PC-3 (cell line): ENCODE measurements around the gene GPR25. TPM values are rescaled to one million over a fixed set of nuclear protein-coding genes. Genes with fewer than 3 reads are reported as not detected.
A peak's percentile ranks its signal among the peaks of the same experiment; 100 is the strongest.

Source experiments
- ATAC-seq: fragments of 200-7000 bp; cut with Tn5 transposase; 2 replicates; pipeline ENCODE4 v1.9.1; 2020; ENCODE audit warnings: mild to moderate bottlenecking, moderate library complexity
- BruUV-seq: library from RNA; stranded (reverse); fragments of 400-500 nt; replicated peaks from 2 replicates; lab custom pipeline; 2021; lab: Mats Ljungman, UMichigan
- CTCF ChIA-PET: fragments of 300-600 bp; sonication (Branson Sonifier 250); formaldehyde crosslinking; loops from one replicate; lab custom pipeline; 2022; ENCODE audit warnings: antibody characterized with exemption; lab: Charles Lee
- POLR2A ChIA-PET: fragments of 300-600 bp; sonication (Branson Sonifier 250); formaldehyde crosslinking; loops from one replicate; lab custom pipeline; 2022; ENCODE audit warnings: antibody characterized with exemption; ENCODE audit not compliant: unreplicated experiment; lab: Charles Lee
- DNase-seq: peaks from one replicate; pipeline ENCODE4 v3.0.0-alpha.2; 2015
- H2AFZ ChIP-seq: fragments of 300-600 bp; sonication (generic); 2 replicates; pipeline ENCODE4 v1.6.0; 2016; ENCODE audit warnings: antibody characterized with exemption, low read length
- H3F3A ChIP-seq: fragments of 300-600 bp; sonication (generic); one replicate; pipeline ENCODE4 v1.6.0; 2017; ENCODE audit warnings: antibody characterized with exemption, low read length, control low read depth, mild to moderate bottlenecking; ENCODE audit not compliant: unreplicated experiment
- H3K27ac ChIP-seq: fragments of 300-600 bp; sonication (generic); 2 replicates; pipeline ENCODE4 v1.5.1; 2016; ENCODE audit warnings: mild to moderate bottlenecking, low read length
- H3K27me3 ChIP-seq: fragments of 300-600 bp; sonication (generic); 2 replicates; pipeline ENCODE4 v1.6.1; 2016; ENCODE audit warnings: low read length, mixed read lengths
- H3K36me3 ChIP-seq: fragments of 300-600 bp; sonication (generic); 2 replicates; pipeline ENCODE4 v1.6.1; 2016; ENCODE audit warnings: low read depth, mixed run types, low read length, mixed read lengths
- H3K4me1 ChIP-seq: fragments of 300-600 bp; sonication (generic); 2 replicates; pipeline ENCODE4 v1.5.1; 2016; ENCODE audit warnings: low read length; ENCODE audit not compliant: insufficient read depth
- H3K4me2 ChIP-seq: fragments of 300-600 bp; sonication (generic); 2 replicates; pipeline ENCODE4 v1.6.0; 2016; ENCODE audit warnings: low read length
- H3K4me3 ChIP-seq: fragments of 300-600 bp; sonication (generic); 2 replicates; pipeline ENCODE4 v1.5.1; 2016; ENCODE audit warnings: mild to moderate bottlenecking, low read length, mixed read lengths
- H3K79me2 ChIP-seq: fragments of 300-600 bp; sonication (generic); 2 replicates; pipeline ENCODE4 v1.6.1; 2017; ENCODE audit warnings: low read length, mixed read lengths
- H3K9ac ChIP-seq: fragments of 300-600 bp; sonication (generic); 2 replicates; pipeline ENCODE4 v1.6.0; 2016; ENCODE audit warnings: mild to moderate bottlenecking, low read length
- H3K9me2 ChIP-seq: fragments of 300-600 bp; sonication (generic); replicated peaks from 2 replicates; pipeline ENCODE4 v1.6.1; 2016; ENCODE audit warnings: mixed run types, low read length, mixed read lengths
- H3K9me3 ChIP-seq: fragments of 300-600 bp; sonication (generic); 2 replicates; pipeline ENCODE4 v1.6.1; 2016; ENCODE audit warnings: low read length, mixed read lengths
- H4K20me1 ChIP-seq: fragments of 300-600 bp; sonication (generic); 2 replicates; pipeline ENCODE4 v1.6.1; 2016; ENCODE audit warnings: low read length, mixed read lengths
- CTCF ChIP-seq: fragments of 300-600 bp; sonication (generic); conservative IDR thresholded peaks from 2 replicates; pipeline ENCODE4 v1.5.1; 2017; ENCODE audit warnings: antibody characterized with exemption, low read depth, mild to moderate bottlenecking, low read length
- EZH2 ChIP-seq: fragments of 300-600 bp; sonication (generic); IDR thresholded peaks from one replicate; pipeline ENCODE4 v1.6.1; 2017; ENCODE audit warnings: antibody characterized with exemption, mild to moderate bottlenecking, low read length; ENCODE audit not compliant: unreplicated experiment
- EZH2phosphoT487 ChIP-seq: fragments of 300-600 bp; sonication (generic); IDR thresholded peaks from 2 replicates; pipeline ENCODE4 v1.6.1; 2018; ENCODE audit warnings: mild to moderate bottlenecking, antibody characterized with exemption, low read length, borderline replicate concordance
- intact Hi-C: fragments of 100-400 bp; cut with micrococcal nuclease; formaldehyde crosslinking; loops from 2 replicates; pipeline ENCODE4 v1.9.0; 2023
- total RNA-seq: library from RNA; depleted of rRNA; stranded (reverse); fragments of >200 nt; gene quantifications from 2 replicates; pipeline ENCODE4 v1.2.3, GENCODE V29; 2014

The GPR25 gene
- total RNA-seq, 1 experiment from 2014 or later: not detected

GRCh38 chr1:200857804-200858203, 15.0 kb upstream of the GPR25 start:
- POLR2A ChIA-PET: interaction anchor here (0.6 kb wide), 1 partner anchor 33 kb away, joined by 4 read pairs; no protein-coding TSS in a partner anchor
- TSS peak; percentile 29 for BruUV-seq
- intact Hi-C loops: no loop called here

GRCh38 chr1:200861937-200862647, 10.7 kb upstream of the GPR25 start:
- ATAC-seq: no peak
- Histone ChIP-seq H3K4me3 (no peak overlapping the region), H2AFZ (no peak overlapping the region), H3K4me2 (no peak overlapping the region), H3K9me2 (no peaks in the 10 kb centered on the region), H3K27me3 (peaks cover 44% of the 10 kb centered on the region), H3K9me3 (no peaks in the 10 kb centered on the region), H3K79me2 (no peaks in the 10 kb centered on the region), H3F3A (no peaks in the 10 kb centered on the region), H4K20me1 (no peaks in the 10 kb centered on the region), H3K36me3 (peaks cover 10% of the 10 kb centered on the region; the same call in 1 of the 2 replicates), H3K9ac (no peak overlapping the region), H3K27ac (no peak overlapping the region), H3K4me1 (no peaks in the 10 kb centered on the region)
- ChIA-PET POLR2A (no interaction called here), CTCF (no interaction called here)
- BruUV-seq: no TSS peak
- intact Hi-C loops: loop anchor here (10.0 kb wide), 1 partner anchor 183 kb away; no protein-coding TSS in a partner anchor
- TF ChIP-seq EZH2phosphoT487 (no peak), CTCF (no peak), EZH2 (no peak)
- DNase-seq: no peak

More at GRCh38 chr1:200857804-200858203, 15.0 kb upstream of the GPR25 start:
- H3K9ac ChIP-seq: no peak overlapping the region
- H4K20me1 ChIP-seq: no peaks in the 10 kb centered on the region
- CTCF ChIA-PET: no interaction called here
- no peaks in the 10 kb centered on the region for H3K9me3 ChIP-seq
- no peaks in the 10 kb centered on the region for H3K9me2 ChIP-seq
- H3K27me3 ChIP-seq: peaks cover 31% of the 10 kb centered on the region
- TF ChIP-seq CTCF (no peak), EZH2 (no peak), EZH2phosphoT487 (peak; percentile 25; the same call in 1 of the 2 replicates)
- no peak for ATAC-seq
- H3K4me2 ChIP-seq: no peak overlapping the region
- no peak overlapping the region for H3K4me3 ChIP-seq
- peaks cover 27% of the 10 kb centered on the region; the same call in 1 of the 2 replicates for H3K36me3 ChIP-seq
- H2AFZ ChIP-seq: no peak overlapping the region
- H3F3A ChIP-seq: no peaks in the 10 kb centered on the region
- DNase-seq: no peak
- no peaks in the 10 kb centered on the region for H3K4me1 ChIP-seq
- H3K27ac ChIP-seq: no peak overlapping the region
- no peaks in the 10 kb centered on the region for H3K79me2 ChIP-seq
